GM21528 (cell line): ENCODE data around the gene TENM4.

ENCODE experiments used
- ATAC-seq: cut with Tn5 transposase; IDR thresholded peaks from one replicate; pipeline ENCODE4 v1.9.1; 2021; ENCODE audit warnings: mild to moderate bottlenecking, moderate library complexity; ENCODE audit not compliant: unreplicated experiment, low FRiP score

Gene TENM4

GRCh38 chr11:78932757-78933156, 508.1 kb downstream of the TENM4 start:
- ATAC-seq, result no peak

DNA sequence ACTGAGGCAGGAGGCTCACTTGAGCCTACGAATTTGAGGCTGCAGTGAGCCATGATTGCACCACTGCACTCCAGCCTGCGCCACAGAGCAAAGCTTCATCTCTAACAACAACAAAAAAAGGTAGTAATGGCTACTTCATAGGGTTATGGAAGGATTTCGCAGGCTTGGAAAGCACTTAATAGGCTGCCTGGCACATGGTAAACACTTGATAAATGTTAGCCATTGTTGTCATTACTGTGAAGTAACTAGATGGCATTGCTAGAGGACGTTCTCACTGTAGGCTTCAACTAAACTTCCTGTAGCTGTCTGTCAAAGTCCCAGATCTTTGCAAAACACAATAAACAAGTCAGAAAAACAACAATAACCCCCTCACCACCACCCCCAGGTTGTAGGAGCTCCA, 508.9 kb downstream of the TENM4 start:
- no peak for ATAC-seq

DNA sequence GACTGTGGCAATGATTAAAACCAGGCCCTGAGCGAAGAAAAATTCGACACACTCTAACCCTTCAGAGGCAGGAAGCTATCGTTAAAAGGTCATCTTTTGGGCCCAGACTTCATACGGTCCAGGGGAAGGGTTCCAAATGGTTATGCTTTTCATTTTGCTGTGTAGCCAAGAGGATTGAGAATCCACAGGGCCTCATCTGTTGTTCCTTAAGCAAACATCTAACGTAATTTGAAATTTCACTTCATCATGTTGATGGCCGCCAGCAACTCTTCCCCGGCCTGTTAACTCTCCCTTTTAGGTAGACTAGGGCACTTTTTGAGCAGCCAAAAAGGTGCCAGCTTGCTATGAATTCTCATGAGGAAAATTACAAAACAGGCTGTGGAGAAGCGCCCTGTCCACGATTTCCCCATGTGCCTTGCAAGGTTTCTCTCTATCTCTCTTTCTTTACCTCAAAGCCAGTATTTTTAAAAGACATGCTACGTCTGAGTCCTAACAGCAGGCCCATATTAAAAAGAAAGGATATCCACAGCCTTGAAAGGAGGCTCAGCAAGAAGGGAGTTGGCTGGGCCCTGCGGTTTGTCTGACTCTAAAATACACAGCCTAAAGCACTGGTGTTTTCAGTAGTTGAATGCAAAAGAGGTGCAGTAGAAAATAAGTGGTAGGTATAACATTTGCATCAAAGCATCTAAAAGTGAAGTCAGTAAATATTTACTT, 509.9 kb downstream of the TENM4 start:
- no peak for ATAC-seq

DNA sequence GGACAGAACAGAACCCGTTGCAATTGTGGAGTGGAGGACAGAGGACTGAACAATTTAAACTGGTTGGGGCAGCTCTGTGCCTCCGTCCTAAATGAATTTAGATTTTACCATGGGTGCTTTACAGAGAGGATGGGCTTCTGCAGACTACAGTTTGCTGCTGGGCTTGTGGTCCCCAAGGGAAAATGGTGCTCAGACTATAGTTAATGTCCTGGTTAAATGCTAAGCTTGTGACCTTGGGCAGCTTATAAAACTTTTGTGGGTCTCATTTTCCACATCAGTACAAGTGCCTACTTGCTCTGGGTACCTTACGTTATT, 511.0 kb downstream of the TENM4 start:
- ATAC-seq, result no peak

GRCh38 chr11:78929207-78929905, 511.5 kb downstream of the TENM4 start:
- no peak for ATAC-seq

- ATAC-seq, result no peak
Measured at GRCh38 chr11:78927511-78927910, 513.3 kb downstream of the TENM4 start.

GRCh38 chr11:78926633-78927338, 514.0 kb downstream of the TENM4 start:
- ATAC-seq, result no peak

DNA sequence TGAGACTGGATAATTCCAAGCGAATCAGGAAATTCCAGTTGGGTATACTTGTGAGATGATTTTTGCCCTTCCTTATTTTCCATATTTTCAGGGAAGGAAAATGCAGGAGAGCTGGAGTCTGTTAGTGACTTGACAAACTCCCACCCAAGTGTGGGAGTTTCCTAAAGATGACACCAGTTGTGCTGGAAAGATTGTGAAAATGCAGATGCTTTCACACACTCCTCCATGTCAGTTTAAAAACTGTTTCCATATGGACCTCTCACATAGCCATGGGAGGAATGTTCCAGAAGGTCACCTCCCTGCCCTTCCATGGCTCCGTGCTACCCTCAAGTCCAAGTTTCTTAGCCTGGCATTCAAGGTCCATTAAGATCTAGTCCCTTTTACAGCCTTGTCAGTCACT, 515.4 kb downstream of the TENM4 start:
- ATAC-seq, result no peak

- no peak for ATAC-seq
Measured at GRCh38 chr11:78922859-78923625, 517.8 kb downstream of the TENM4 start.

- ATAC-seq, result no peak
Measured at GRCh38 chr11:78921509-78921908, 519.3 kb downstream of the TENM4 start.

- ATAC-seq, result no peak
Measured at GRCh38 chr11:78920329-78920728, 520.5 kb downstream of the TENM4 start.

- no peak for ATAC-seq
Measured at GRCh38 chr11:78916759-78917158, 524.1 kb downstream of the TENM4 start.

DNA sequence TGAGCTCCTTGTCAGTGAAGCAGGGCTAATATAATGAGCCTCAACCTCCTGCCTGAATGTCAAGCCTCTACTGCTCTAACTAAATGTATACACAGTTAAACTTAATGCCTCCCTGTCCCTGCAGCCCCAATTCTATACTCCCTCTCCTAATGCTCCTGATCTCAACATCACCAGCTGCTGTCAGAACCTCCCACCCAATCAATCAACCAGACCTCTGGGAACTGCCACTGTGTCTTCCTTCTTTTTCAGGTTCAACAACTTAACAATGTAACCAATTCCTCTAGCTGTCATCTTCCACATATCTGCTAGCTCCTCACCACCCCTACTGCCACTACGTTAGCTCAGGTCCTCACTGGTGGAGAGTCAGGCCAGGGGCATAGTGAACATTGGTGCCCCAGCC, 526.3 kb downstream of the TENM4 start:
- ATAC-seq, result no peak

DNA sequence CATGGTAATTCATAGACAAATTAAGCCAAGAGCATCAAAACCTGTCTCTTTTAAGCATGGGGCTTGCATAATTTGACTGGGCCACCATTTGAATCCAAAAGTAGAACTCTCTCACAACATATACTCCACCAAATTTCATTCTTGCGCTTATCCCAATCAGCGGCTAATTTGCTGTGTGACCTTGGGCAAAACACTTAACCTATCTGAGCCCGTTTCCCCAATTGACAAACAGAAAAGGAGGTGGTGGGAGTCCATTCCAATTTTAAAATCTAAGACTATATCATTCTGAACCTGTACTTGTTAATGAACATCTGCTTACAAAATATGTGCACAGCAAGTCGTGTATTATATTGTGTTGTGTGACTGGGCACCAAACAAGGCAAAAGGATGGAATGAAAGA, 528.1 kb downstream of the TENM4 start:
- ATAC-seq, result no peak

- no peak for ATAC-seq
Measured at GRCh38 chr11:78910322-78910721, 530.5 kb downstream of the TENM4 start.

DNA sequence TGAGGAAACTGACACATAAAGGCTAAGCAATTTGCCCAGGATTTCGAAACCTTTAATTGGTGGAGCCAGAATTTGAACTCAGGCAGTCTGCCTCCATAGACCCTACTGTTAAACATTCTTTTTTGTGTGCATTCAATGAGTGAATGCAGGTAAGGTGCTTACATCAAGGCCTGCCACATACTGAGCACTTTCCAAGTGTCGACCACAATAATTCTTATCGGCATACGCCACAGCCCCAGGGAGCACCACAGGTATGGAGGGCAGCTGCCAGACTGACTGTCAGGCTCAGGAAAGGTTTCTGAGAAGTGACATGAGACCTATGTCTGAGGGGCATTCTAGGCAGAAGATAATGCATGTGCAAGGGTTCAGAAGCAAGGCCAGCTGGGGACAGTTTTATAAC, 531.4 kb downstream of the TENM4 start:
- ATAC-seq, result no peak

DNA sequence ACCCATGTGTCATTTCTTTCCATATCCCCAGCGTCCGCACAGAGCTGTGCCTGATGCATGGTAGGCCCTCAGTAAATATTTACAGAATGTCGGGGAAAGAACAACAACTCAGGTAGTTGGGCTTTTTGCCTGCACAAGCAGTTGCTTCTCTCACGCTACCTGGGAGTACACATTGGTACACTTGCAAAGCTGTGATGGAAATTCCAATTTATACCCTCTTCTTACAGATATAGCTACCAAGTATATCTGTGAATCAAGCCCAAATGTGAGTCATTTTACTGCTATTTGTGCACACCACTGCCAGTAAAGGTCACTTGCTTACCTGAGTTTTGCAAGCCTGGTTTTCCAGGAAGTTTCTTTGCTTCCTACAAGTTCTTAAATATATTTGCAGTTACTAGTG, 533.2 kb downstream of the TENM4 start:
- ATAC-seq, result no peak

GRCh38 chr11:78906566-78906965, 534.3 kb downstream of the TENM4 start:
- no peak for ATAC-seq

DNA sequence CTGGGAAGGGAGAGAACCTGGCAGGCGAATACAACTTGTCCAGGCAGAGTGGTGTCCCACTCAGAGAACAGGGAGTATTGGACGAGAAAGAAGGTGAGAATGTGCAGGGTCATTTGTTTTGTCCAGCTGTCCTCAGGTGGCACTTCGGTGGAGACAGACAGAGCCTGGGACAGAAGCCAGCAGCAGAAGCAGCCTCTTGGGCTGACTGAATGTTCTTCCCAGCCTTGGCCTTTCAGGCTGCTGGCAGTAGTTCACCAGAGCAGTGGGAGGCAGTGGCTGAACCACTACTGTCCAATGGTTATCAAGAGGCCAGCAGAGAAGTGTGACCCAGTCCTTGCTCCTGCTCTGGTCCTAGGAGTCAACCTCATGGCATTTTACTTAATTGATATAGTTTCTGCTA, 535.1 kb downstream of the TENM4 start:
- no peak for ATAC-seq

DNA sequence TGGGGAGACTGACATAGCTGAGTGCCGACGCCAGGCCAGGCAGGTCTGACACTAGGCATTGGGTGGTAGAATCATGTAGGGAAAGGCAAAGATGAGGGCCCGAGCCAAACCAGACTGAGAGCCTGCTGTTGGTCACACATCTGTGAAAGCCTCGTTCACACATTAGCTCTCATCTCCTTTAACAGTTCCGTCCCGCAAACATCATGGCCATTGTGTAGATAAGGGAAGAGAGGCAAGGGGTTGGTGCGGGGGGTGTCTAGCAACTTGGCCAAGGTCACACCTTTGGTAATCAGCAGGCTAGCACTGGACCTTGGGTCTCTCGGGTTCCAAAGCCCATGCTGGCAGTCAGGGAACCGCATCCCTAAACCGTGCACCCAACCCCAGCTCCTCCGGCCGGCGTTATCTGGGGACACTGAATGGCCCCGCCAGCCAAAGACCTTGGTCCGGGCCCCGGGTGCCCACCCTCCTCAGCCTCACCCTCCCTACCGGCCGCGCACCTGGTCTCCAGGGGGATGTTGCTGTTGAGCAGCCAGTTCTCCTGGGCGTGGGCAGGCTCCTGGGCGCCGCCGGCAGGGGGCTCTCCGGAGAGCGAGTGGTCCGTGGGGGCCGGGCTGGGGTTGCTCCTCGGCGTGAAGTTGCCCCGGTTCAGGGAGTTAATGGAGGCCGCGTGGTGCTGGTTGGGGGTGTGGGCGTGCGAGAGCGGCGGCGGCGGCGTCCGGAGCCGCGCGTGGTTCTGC, 537.9 kb downstream of the TENM4 start:
- no peak for ATAC-seq
